Cardiac atrium fibroblast (primary cell): ENCODE results near the gene IQCK. TPM values are rescaled to one million over a fixed set of nuclear protein-coding genes. Genes with fewer than 3 reads are reported as not detected.

ENCODE experiments used
- total RNA-seq: library from RNA; depleted of rRNA; stranded (reverse); fragments of >200 nt; gene quantifications from 2 replicates; pipeline ENCODE4 v1.2.3, GENCODE V29; 2015

Gene IQCK, protein sequence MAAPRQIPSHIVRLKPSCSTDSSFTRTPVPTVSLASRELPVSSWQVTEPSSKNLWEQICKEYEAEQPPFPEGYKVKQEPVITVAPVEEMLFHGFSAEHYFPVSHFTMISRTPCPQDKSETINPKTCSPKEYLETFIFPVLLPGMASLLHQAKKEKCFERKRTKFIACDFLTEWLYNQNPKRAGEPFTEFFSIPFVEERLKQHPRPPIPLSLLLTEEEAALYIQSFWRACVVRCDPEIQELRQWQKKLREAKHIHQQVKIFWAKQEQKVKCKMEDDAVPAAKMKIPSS
- total RNA-seq, result 9.6 and 15.6 TPM in 2 replicates

DNA sequence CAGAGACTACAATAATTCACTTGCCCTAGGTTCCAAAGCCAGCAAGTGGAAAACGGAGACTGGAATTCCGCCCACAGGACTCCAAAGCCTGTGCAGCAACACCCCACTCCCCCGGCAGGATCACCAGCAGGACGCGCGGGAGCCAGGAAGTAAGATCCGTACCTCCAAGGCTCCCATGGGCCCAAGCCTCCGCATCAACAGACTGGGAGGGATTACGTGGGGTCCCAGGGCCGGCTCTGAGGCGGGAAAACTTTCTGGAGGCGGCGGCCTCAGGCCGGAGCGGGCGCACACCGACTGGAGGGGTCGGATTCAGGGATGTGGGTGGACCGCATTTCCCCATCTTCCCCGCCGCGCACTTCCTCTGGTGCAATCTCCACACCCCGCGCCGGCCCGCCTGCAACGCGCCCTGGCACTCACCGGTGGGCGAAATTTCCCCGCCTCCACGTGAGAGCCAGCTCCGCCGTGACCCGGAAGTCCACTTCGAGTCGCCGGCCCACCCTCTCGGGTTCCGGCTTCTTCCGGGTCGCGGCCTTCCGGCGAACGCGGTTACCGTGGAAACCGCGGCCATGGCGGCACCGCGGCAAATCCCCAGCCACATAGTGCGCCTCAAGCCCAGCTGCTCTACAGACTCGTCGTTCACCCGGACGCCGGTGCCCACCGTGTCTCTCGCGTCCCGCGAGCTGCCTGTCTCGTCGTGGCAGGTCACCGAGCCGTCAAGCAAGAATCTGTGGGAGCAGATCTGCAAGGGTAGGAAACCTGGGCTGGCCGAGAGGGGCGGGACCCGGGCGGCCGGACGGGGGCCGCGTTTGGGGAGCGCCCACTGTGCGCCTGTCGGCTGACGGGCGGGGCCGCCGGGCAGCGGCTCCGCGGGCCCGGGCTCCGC lies at the start of gene IQCK, which contains the start of gene KNOP1:
IQCK (plus strand) TSS at position 531 of the 883 bp plus-strand sequence; CDS start at position 567, 36 bp downstream.
KNOP1 (minus strand) TSS at position 487 of the 883 bp plus-strand sequence. CDS start 3,192 bp downstream, outside the sequence.

DNA sequence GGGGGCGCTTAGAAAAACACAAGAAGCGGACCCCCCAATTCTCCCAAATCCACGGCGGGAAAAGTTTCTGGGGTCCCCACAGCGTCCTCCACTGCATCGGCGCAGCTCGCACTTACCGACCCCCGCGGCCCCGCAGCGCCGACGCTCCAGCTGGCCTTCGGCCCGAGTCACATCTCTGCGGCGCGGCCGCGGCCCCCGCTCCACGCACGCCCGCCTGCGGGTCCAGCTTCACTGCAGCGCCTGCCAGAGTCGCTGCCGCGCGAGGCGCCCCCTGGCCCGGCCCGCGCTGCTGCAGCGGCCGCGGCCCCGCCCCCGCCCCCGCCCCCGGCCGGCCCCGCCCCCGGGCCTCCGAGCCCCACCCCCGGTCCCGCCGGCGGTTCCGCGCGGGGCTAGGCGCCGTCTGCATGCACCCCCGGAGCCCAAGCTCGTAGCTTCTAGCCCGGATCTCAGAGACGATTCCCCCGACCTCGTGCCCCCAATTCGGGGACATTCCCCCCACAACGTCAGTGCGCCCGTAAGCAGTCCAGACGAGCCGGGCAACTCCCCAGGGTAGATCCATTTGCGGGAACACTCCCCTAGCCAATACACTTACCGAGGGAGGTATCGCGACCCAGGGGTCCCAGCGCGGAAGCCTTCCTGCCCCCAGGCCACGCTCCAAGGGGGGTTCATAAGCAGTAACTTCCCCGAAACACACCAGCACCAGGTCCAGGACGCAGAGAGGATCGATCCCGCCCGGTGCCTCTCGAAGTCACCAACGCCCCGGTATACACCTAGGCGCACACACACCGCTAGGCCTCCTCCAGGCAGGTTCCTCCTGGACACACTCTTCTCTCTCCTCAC lies 166.8 kb downstream of the IQCK start, which contains the start of gene GPRC5B:
GPRC5B (minus strand) TSS at position 238 of the 840 bp plus-strand sequence. CDS start 12,003 bp downstream, outside the sequence.

Other genes starting within 250 kb of the IQCK start
- gene GDE1, start 196.2 kb upstream of the IQCK start, total RNA-seq, result 37.4 and 53.8 TPM in 2 replicates
- 2.3 and 5.2 TPM in 2 replicates for gene CCP110, start 194.3 kb upstream of the IQCK start, total RNA-seq
- 36.6 and 45.2 TPM in 2 replicates for gene VPS35L, start 162.6 kb upstream of the IQCK start, total RNA-seq
- 6.0 and 8.8 TPM in 2 replicates for gene KNOP1, start within 50 bp of the IQCK start, total RNA-seq
- 24.2 and 51.2 TPM in 2 replicates for gene GPRC5B, start 166.6 kb downstream of the IQCK start, total RNA-seq